ENCODE results near the gene GSK3B. TPM values are rescaled to one million over a fixed set of nuclear protein-coding genes. Genes with fewer than 3 reads are reported as not detected.
"Not testable (repeated sequence)": the region's sequence is repeated elsewhere in the genome, so short reads cannot be mapped to it uniquely, and the experiment has no call there.

The GSK3B gene
- polyA plus RNA-seq, 1 donor from 2014 or later: 11.5 TPM

DNA sequence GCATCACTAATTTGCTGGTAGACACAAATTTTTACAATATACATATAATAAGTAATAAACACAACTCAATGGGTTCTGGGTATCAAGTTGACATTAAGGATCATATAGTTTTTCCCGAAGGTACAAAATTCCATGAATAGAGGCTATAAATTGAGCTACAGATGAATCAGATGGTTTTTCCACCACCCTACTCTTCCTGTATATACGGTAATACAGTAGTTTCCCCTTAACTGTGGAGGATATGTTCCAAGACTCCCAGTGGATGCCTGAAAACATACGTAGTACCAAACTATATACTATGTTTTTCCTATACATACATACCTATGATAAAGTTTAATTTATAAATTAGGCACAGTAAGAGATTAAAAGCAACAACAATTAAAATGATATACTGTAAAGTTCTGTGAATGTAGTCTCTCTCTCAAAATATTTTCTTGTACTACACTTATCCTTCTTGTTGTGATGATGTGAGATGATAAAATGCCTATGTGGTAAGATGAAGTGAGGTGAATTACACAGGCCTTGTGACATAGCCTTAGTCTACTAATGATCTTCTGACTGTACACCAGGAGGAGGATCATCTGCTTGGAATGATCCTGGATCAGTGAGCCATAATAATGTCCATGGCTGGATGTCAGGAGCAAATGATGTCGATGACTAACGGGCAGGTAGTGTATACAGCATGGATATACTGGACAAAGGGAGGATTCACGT, 195.6 kb downstream of the GSK3B start:
- no peak overlapping the region for H3K4me3 Mint-ChIP-seq
- peaks cover 6% of the 10 kb centered on the region for H3K36me3 Mint-ChIP-seq
- no peaks in the 10 kb centered on the region for H3K27me3 Mint-ChIP-seq
- H3K27ac Mint-ChIP-seq: no peak overlapping the region
- H3K4me1 Mint-ChIP-seq: no peaks in the 10 kb centered on the region
- no peaks in the 10 kb centered on the region for H3K9me3 Mint-ChIP-seq

GRCh38 chr3:119894195-119894594, 200.1 kb downstream of the GSK3B start:
- Mint-ChIP-seq H3K27ac (no peak overlapping the region), H3K9me3 (peaks cover 0 to 3% (median 0%) of the 10 kb centered on the region in 3 donors), H3K27me3 (no peaks in the 10 kb centered on the region), H3K36me3 (peaks cover 6% of the 10 kb centered on the region), H3K4me1 (peaks cover 1 to 9% (median 2%) of the 10 kb centered on the region in 3 donors), H3K4me3 (no peak overlapping the region)

DNA sequence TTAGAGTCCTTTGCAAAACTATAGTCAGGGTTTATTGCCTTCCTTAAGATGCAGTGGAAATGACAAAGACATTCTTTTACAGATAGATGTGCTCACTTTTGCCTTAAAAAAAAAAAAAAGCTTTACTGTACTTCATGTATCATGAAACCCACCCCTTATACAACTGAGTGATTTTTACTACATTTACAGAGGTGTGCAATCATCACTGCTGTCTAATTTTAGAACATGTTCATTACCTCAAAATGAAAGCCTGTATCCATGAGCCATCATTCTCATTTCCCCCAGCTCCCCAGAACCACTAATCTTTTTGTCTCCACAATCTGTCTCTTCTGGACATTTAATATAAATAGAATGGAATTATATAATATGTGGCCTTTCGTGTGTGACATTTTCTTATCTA, 200.5 kb downstream of the GSK3B start:
- H3K9me3 Mint-ChIP-seq: peaks cover 2 to 8% (median 3%) of the 10 kb centered on the region in 3 donors
- no peak overlapping the region for H3K27ac Mint-ChIP-seq
- H3K4me1 Mint-ChIP-seq: peaks cover 1 to 9% (median 2%) of the 10 kb centered on the region in 3 donors
- H3K36me3 Mint-ChIP-seq: peaks cover 8% of the 10 kb centered on the region
- H3K4me3 Mint-ChIP-seq: no peak overlapping the region
- H3K27me3 Mint-ChIP-seq: no peaks in the 10 kb centered on the region

GRCh38 chr3:119891944-119892721, 202.1 kb downstream of the GSK3B start:
- peaks cover 2 to 9% (median 2%) of the 10 kb centered on the region in 3 donors for H3K4me1 Mint-ChIP-seq
- no peak overlapping the region for H3K4me3 Mint-ChIP-seq
- no peaks in the 10 kb centered on the region for H3K27me3 Mint-ChIP-seq

DNA sequence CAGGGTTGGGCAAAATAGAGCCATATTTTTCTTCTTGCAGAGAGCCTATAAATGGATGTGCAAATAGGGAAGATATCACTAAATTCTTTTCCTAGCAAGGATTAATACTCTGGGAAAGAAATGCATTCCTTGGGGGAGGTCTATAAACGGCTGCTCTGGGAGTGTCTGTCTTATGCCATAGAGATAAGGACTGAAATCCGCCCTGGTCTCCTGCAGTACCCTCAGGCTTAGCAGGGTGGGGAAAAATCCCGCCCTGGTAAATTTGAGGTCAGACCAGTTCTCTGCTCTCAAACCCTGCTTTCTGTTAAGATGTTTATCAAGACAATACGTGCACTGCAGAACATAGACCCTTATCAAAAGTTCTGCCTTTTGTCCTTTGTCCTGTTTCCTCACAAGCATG, 205.6 kb downstream of the GSK3B start:
- Mint-ChIP-seq H3K9me3 (peaks cover 4 to 19% (median 7%) of the 10 kb centered on the region in 3 donors), H3K4me1 (peaks cover 2 to 13% (median 5%) of the 10 kb centered on the region in 3 donors), H3K36me3 (peaks cover 18% of the 10 kb centered on the region)
- H3K27me3 Mint-ChIP-seq, H3K4me3 Mint-ChIP-seq, H3K27ac Mint-ChIP-seq: not testable (repeated sequence)

More at GRCh38 chr3:119891944-119892721, 202.1 kb downstream of the GSK3B start:
- peaks cover 4 to 19% (median 7%) of the 10 kb centered on the region in 3 donors for H3K9me3 Mint-ChIP-seq
- H3K27ac Mint-ChIP-seq: peak overlapping the region in 1 of 3 donors; percentile 54
- peaks cover 10% of the 10 kb centered on the region for H3K36me3 Mint-ChIP-seq

DNA sequence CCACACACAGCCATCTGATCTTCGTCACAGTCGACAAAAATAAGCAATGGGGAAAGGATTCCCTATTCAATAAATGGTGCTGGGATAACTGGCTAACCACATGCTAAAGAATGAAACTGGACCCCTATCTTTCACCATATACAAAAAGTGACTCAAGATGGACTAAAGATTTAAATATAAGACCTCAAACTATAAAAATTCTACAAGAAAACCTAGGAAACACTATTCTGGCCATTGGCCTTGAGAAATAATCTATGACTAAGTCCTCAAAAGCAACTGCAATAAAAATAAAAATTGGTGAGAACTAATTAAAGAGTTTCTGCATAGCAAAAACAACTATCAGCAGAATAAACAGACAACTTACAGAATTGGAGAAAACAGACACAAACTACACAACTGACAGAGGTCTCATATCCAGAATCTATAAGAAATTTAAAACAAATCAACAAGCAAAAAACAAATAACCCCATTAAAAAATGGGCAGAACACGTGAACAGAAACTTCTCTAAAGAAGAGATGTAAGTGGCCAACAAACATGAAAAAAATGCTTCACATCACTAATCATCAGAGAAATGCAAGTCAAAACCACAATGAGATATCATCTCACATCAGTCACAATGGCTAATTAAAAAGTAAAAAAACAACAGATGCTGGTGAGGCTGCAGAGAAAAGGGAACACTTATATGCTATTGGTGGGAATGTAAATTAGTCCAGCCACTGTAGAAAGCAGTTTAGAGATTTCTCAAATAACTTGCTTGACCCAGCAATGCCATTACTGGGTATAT, 208.3 kb downstream of the GSK3B start:
- Mint-ChIP-seq H3K4me1 (peaks cover 0 to 4% (median 4%) of the 10 kb centered on the region in 3 donors), H3K9me3 (peaks cover 4 to 19% (median 7%) of the 10 kb centered on the region in 3 donors), H3K36me3 (peaks cover 19% of the 10 kb centered on the region), H3K27me3 (no peaks in the 10 kb centered on the region), H3K4me3 (no peak overlapping the region), H3K27ac (peak overlapping the region in 1 of 3 donors; percentile 59)

DNA sequence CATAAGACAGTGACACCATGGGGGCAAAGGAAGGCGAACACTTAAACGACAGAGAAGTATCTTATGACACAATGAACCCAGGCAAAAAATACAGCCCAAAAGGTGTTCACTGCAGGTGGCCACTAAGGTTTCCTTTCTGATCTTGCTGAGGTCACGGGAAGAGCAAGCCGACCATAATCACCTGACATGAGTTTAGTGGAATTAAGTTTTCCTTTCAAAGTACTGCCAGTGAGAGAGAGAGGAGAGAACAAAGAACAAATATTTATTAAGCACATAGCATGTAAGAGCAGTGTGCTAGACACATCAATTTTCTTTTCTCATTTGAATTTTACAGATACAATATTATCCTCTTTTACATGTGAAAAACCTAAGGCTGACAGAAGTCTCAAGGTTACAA, 210.1 kb downstream of the GSK3B start:
- no peak overlapping the region for H3K27ac Mint-ChIP-seq
- peaks cover 0 to 7% (median 4%) of the 10 kb centered on the region in 3 donors for H3K4me1 Mint-ChIP-seq
- peaks cover 27% of the 10 kb centered on the region for H3K36me3 Mint-ChIP-seq
- H3K4me3 Mint-ChIP-seq: no peak overlapping the region
- peaks cover 4 to 15% (median 6%) of the 10 kb centered on the region in 3 donors for H3K9me3 Mint-ChIP-seq
- H3K27me3 Mint-ChIP-seq: no peaks in the 10 kb centered on the region

DNA sequence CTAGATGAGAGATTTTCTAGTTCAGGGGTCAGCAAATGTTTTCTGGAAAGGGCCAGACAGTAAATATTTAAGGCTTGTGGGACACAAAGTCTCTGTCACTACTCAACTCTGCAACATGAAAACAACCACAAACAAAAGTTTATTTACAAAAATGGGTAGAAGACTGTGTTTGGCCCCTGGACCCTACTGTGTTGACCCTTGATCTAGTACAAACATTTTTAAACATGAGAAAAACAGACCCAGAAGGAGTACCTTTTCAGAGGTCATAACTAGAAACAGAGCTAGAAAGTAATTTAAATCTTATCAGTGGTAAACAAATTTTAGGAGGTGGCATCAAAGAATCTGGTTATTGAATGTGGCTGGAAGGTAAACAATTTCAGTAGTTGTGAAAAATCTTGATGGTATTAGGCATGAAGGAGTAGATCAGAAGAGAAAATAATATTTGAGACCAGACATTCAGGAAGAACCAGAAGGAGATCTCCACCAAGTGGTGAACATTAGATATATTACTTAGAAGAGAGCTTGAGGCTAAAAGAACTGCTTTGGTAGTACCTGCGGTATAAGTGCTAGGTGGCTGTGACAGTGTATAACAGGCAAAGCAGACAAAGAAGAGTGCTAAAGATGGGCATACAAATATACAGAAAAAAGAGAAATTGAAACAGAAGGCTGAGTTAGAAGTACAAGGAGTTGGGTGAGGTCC, 210.6 kb downstream of the GSK3B start:
- peaks cover 0 to 7% (median 4%) of the 10 kb centered on the region in 3 donors for H3K4me1 Mint-ChIP-seq
- H3K36me3 Mint-ChIP-seq: peaks cover 22% of the 10 kb centered on the region
- peaks cover under 1 to 10% (median 4%) of the 10 kb centered on the region in 3 donors for H3K9me3 Mint-ChIP-seq
- no peak overlapping the region for H3K27ac Mint-ChIP-seq
- H3K27me3 Mint-ChIP-seq: no peaks in the 10 kb centered on the region
- no peak overlapping the region for H3K4me3 Mint-ChIP-seq

GRCh38 chr3:119880966-119881365, 213.3 kb downstream of the GSK3B start:
- H3K9me3 Mint-ChIP-seq: no peaks in the 10 kb centered on the region
- peaks cover 0 to 4% (median 4%) of the 10 kb centered on the region in 3 donors for H3K4me1 Mint-ChIP-seq
- H3K4me3 Mint-ChIP-seq: no peak overlapping the region
- peaks cover 14% of the 10 kb centered on the region for H3K36me3 Mint-ChIP-seq
- no peak overlapping the region for H3K27ac Mint-ChIP-seq
- no peaks in the 10 kb centered on the region for H3K27me3 Mint-ChIP-seq

DNA sequence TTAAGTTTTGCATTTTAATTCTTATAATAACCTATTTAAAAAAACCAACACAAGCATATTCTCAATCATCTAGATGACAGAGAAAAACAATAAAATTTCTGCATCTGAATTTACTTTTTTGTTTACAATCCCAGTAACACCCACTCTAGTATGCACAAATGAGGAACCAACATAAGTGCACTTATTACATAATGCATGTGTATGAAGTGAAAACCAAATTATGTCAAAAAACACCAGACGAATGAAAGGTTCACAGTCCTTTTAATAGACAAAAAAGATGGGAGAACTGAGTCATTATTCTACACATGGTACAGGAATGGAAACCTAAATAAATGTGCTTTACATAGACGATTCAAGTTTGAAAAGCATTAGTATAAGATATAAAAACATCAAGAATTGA, 220.6 kb downstream of the GSK3B start:
- Mint-ChIP-seq H3K4me1 (peaks cover 5 to 16% (median 12%) of the 10 kb centered on the region in 3 donors), H3K36me3 (peaks cover 4% of the 10 kb centered on the region), H3K27ac (no peak overlapping the region), H3K27me3 (no peaks in the 10 kb centered on the region), H3K9me3 (no peaks in the 10 kb centered on the region), H3K4me3 (no peak overlapping the region)

GRCh38 chr3:119872773-119873172, 221.5 kb downstream of the GSK3B start:
- peaks cover 13 to 25% (median 16%) of the 10 kb centered on the region in 3 donors for H3K4me1 Mint-ChIP-seq
- no peaks in the 10 kb centered on the region for H3K9me3 Mint-ChIP-seq
- peaks cover 4% of the 10 kb centered on the region for H3K36me3 Mint-ChIP-seq
- H3K4me3 Mint-ChIP-seq: no peak overlapping the region
- H3K27me3 Mint-ChIP-seq: no peaks in the 10 kb centered on the region
- peak overlapping the region in 1 of 3 donors; percentile 7 for H3K27ac Mint-ChIP-seq

DNA sequence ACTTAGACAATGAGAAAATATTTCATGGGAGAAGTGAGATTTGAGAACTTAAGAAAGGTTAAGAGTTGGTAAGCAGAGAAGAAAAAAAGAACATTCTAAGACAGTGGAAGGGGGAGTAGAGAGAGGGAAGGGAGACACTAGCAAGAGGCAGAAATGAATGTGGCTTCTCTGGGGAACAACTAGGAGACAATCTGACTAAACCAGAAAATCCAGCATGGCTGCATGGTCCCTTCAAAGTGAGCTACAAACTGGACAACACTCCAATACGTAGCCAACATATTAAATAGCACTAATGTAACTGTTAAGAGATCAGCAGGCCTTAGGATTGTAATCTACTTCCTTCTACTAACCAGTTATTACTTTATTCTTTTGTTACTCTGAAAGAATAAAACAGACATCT, 222.7 kb downstream of the GSK3B start:
- no peak overlapping the region for H3K4me3 Mint-ChIP-seq
- H3K9me3 Mint-ChIP-seq: no peaks in the 10 kb centered on the region
- no peaks in the 10 kb centered on the region for H3K27me3 Mint-ChIP-seq
- H3K4me1 Mint-ChIP-seq: peaks cover 13 to 25% (median 16%) of the 10 kb centered on the region in 3 donors
- H3K36me3 Mint-ChIP-seq: peaks cover 8% of the 10 kb centered on the region
- H3K27ac Mint-ChIP-seq: no peak overlapping the region

DNA sequence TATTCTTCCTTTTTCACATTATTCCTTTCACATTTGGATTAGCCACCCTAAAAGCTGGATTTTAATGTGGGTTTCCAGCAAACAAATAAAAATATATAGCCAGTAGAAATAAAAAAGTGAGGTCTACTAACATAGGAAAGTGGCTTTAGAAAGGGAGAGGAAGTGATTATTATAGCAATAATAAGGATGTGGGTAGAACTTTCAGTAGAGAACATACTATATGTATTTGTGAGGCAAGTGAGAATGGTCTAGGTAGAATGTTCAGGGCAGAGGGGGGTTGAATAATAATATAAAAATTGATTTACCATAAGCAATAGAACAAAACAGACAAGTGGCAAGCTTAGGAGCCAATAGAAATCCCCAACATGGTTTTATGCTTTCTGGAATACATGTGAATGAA, 223.7 kb downstream of the GSK3B start:
- Mint-ChIP-seq H3K4me1 (peaks cover 13 to 25% (median 16%) of the 10 kb centered on the region in 3 donors), H3K36me3 (peaks cover 10% of the 10 kb centered on the region), H3K4me3 (no peak overlapping the region), H3K27me3 (no peaks in the 10 kb centered on the region), H3K27ac (no peak overlapping the region), H3K9me3 (no peaks in the 10 kb centered on the region)

- Mint-ChIP-seq H3K36me3 (peaks cover 34% of the 10 kb centered on the region), H3K27me3 (no peaks in the 10 kb centered on the region), H3K4me1 (peaks cover 8 to 14% (median 8%) of the 10 kb centered on the region in 3 donors), H3K27ac (peak overlapping the region in 1 of 3 donors; percentile 43), H3K4me3 (peak overlapping the region in 1 of 4 donors; percentile 11), H3K9me3 (peaks cover 0 to 8% (median 0%) of the 10 kb centered on the region in 3 donors)
Observed at GRCh38 chr3:119864476-119864875, 229.8 kb downstream of the GSK3B start.

All from IgD-negative memory B cell (primary cell).